ENCODE data around the gene ALAS1.
A peak's percentile ranks its signal among the peaks of the same experiment; 100 is the strongest.

Gene ALAS1

DNA sequence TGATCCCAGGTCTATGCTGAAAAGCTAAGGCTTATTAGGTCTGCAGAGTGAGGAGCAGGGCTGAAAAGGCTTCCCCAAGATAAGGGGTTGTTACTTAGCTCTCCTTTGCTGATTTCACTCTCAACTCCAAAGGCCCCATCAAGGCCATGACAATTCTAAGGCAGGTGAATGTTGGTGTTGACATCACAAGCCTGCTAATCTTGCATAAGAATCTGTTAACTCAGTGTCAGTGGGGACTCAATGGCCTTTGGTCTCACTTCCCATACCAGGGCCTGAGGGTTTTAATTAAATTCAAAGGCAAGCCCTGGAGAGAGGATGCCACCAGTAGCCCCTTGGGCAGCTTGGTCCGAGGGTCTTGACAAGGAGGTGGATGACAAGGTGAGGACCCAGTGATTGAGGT is 9.4 kb upstream of the ALAS1 start:
- Histone ChIP-seq H3K9ac (ENCODE audit: low read length in 2 of 2) (no peak overlapping the region), H3K27ac (ENCODE audit: low read length) (no peak overlapping the region), H3K27me3 (ENCODE audit: control insufficient read depth in 1 of 2, insufficient read depth in 2 of 2, low read length in 2 of 2) (no peaks in the 10 kb centered on the region), H3K4me3 (ENCODE audit: low read length in 2 of 2) (no peak overlapping the region), H3K36me3 (ENCODE audit: control insufficient read depth in 2 of 2, insufficient read depth in 2 of 2, low read length in 2 of 2) (no peaks in the 10 kb centered on the region), H3K4me1 (ENCODE audit: control insufficient read depth, insufficient read depth, low read length) (peaks cover 26% of the 10 kb centered on the region), H3K9me3 (ENCODE audit: control insufficient read depth in 2 of 2, low read length in 2 of 2) (no peaks in the 10 kb centered on the region)

- Histone ChIP-seq H3K36me3 (ENCODE audit: control insufficient read depth in 2 of 2, insufficient read depth in 2 of 2, low read length in 2 of 2) (no peaks in the 10 kb centered on the region), H3K27ac (ENCODE audit: low read length) (no peak overlapping the region), H3K4me1 (ENCODE audit: control insufficient read depth, insufficient read depth, low read length) (peaks cover 36% of the 10 kb centered on the region), H3K4me3 (ENCODE audit: low read length in 2 of 2) (no peak overlapping the region), H3K9me3 (ENCODE audit: control insufficient read depth in 2 of 2, low read length in 2 of 2) (no peaks in the 10 kb centered on the region), H3K9ac (ENCODE audit: low read length in 2 of 2) (no peak overlapping the region), H3K27me3 (ENCODE audit: control insufficient read depth in 1 of 2, insufficient read depth in 2 of 2, low read length in 2 of 2) (no peaks in the 10 kb centered on the region)
Measured at GRCh38 chr3:52190294-52191074, 7.5 kb upstream of the ALAS1 start.

DNA sequence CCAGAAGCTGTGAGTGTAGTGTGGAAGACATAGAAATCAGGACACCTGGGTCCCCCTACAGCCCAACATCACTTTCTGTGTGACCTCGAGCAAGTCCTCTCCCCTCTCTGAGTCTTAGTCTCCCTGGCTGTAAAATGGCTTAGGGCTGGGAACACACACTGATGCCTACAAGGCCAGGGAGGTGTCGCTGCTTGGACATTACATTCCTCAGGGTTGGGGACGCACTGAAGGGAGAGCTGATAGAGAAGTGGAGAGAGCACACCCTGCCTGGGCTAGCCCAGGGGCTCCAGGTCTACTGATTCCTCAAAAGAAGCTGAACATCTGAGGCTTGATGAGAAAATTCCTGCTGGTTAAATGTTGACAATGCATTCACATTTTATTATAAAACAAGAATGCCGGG is 6.3 kb upstream of the ALAS1 start:
- Histone ChIP-seq H3K36me3 (ENCODE audit: control insufficient read depth in 2 of 2, insufficient read depth in 2 of 2, low read length in 2 of 2) (no peaks in the 10 kb centered on the region), H3K27ac (ENCODE audit: low read length) (no peak overlapping the region), H3K4me3 (ENCODE audit: low read length in 2 of 2) (no peak overlapping the region), H3K9me3 (ENCODE audit: control insufficient read depth in 2 of 2, low read length in 2 of 2) (no peaks in the 10 kb centered on the region), H3K27me3 (ENCODE audit: control insufficient read depth in 1 of 2, insufficient read depth in 2 of 2, low read length in 2 of 2) (no peaks in the 10 kb centered on the region), H3K4me1 (ENCODE audit: control insufficient read depth, insufficient read depth, low read length) (peaks cover 44% of the 10 kb centered on the region), H3K9ac (ENCODE audit: low read length in 2 of 2) (no peak overlapping the region)

GRCh38 chr3:52193065-52193464 is 4.9 kb upstream of the ALAS1 start:
- peaks cover 56% of the 10 kb centered on the region for H3K4me1 ChIP-seq (ENCODE audit: control insufficient read depth, insufficient read depth, low read length)
- no peak overlapping the region for H3K9ac ChIP-seq (ENCODE audit: low read length in 2 of 2)
- H3K27me3 ChIP-seq (ENCODE audit: control insufficient read depth in 1 of 2, insufficient read depth in 2 of 2, low read length in 2 of 2): no peaks in the 10 kb centered on the region
- no peak overlapping the region for H3K4me3 ChIP-seq (ENCODE audit: low read length in 2 of 2)
- no peaks in the 10 kb centered on the region for H3K9me3 ChIP-seq (ENCODE audit: control insufficient read depth in 2 of 2, low read length in 2 of 2)
- no peak overlapping the region for H3K27ac ChIP-seq (ENCODE audit: low read length)
- no peaks in the 10 kb centered on the region for H3K36me3 ChIP-seq (ENCODE audit: control insufficient read depth in 2 of 2, insufficient read depth in 2 of 2, low read length in 2 of 2)

- H3K4me1 ChIP-seq (ENCODE audit: control insufficient read depth, insufficient read depth, low read length): peaks cover 65% of the 10 kb centered on the region
- no peak overlapping the region for H3K27ac ChIP-seq (ENCODE audit: low read length)
- H3K9me3 ChIP-seq (ENCODE audit: control insufficient read depth in 2 of 2, low read length in 2 of 2): no peaks in the 10 kb centered on the region
Measured at GRCh38 chr3:52194485-52195290, 3.3 kb upstream of the ALAS1 start.

GRCh38 chr3:52195291-52195597 is 2.7 kb upstream of the ALAS1 start:
- Histone ChIP-seq H3K27me3 (ENCODE audit: control insufficient read depth in 1 of 2, insufficient read depth in 2 of 2, low read length in 2 of 2) (no peaks in the 10 kb centered on the region), H3K9me3 (ENCODE audit: control insufficient read depth in 2 of 2, low read length in 2 of 2) (no peaks in the 10 kb centered on the region), H3K4me3 (ENCODE audit: low read length in 2 of 2) (no peak overlapping the region), H3K27ac (ENCODE audit: low read length) (no peak overlapping the region), H3K4me1 (ENCODE audit: control insufficient read depth, insufficient read depth, low read length) (peaks cover 59% of the 10 kb centered on the region), H3K36me3 (ENCODE audit: control insufficient read depth in 2 of 2, insufficient read depth in 2 of 2, low read length in 2 of 2) (no peaks in the 10 kb centered on the region), H3K9ac (ENCODE audit: low read length in 2 of 2) (no peak overlapping the region)

More at GRCh38 chr3:52194485-52195290, 3.3 kb upstream of the ALAS1 start:
- Histone ChIP-seq H3K36me3 (ENCODE audit: control insufficient read depth in 2 of 2, insufficient read depth in 2 of 2, low read length in 2 of 2) (no peaks in the 10 kb centered on the region), H3K27me3 (ENCODE audit: control insufficient read depth in 1 of 2, insufficient read depth in 2 of 2, low read length in 2 of 2) (no peaks in the 10 kb centered on the region), H3K4me3 (ENCODE audit: low read length in 2 of 2) (no peak overlapping the region), H3K9ac (ENCODE audit: low read length in 2 of 2) (no peak overlapping the region)

GRCh38 chr3:52195823-52196331 is 2.1 kb upstream of the ALAS1 start:
- H3K4me3 ChIP-seq (ENCODE audit: low read length in 2 of 2): no peak overlapping the region
- H3K9ac ChIP-seq (ENCODE audit: low read length in 2 of 2): no peak overlapping the region
- no peaks in the 10 kb centered on the region for H3K9me3 ChIP-seq (ENCODE audit: control insufficient read depth in 2 of 2, low read length in 2 of 2)
- peak overlapping the region; percentile 11 for H3K27ac ChIP-seq (ENCODE audit: low read length)
- no peaks in the 10 kb centered on the region for H3K27me3 ChIP-seq (ENCODE audit: control insufficient read depth in 1 of 2, insufficient read depth in 2 of 2, low read length in 2 of 2)
- H3K36me3 ChIP-seq (ENCODE audit: control insufficient read depth in 2 of 2, insufficient read depth in 2 of 2, low read length in 2 of 2): no peaks in the 10 kb centered on the region
- peaks cover 53% of the 10 kb centered on the region for H3K4me1 ChIP-seq (ENCODE audit: control insufficient read depth, insufficient read depth, low read length)

DNA sequence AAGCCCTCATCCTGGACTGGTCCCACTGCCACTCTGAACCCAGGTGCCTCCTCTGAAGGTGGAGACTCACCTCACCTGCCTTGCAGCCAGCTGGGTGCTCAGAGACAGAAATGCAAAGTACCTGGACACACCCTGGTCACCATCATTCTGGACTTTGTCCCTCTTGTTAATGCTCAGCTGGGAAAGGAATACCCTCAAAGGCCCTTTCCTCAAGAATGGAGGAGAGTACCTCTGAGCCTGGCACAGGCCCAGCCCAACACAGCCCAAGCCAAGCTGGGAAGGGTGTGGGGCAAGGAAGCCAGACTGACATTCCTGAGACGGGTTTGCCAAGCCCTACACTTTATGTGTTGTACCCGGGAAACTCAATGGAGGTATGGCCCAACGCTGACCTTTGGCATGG is 983 bp upstream of the ALAS1 start:
- no peaks in the 10 kb centered on the region for H3K9me3 ChIP-seq (ENCODE audit: control insufficient read depth in 2 of 2, low read length in 2 of 2)
- peaks cover 4 to 6% of the 10 kb centered on the region in 2 donors for H3K36me3 ChIP-seq (ENCODE audit: control insufficient read depth in 2 of 2, insufficient read depth in 2 of 2, low read length in 2 of 2)
- peaks cover 50% of the 10 kb centered on the region for H3K4me1 ChIP-seq (ENCODE audit: control insufficient read depth, insufficient read depth, low read length)
- H3K27me3 ChIP-seq (ENCODE audit: control insufficient read depth in 1 of 2, insufficient read depth in 2 of 2, low read length in 2 of 2): no peaks in the 10 kb centered on the region
- H3K9ac ChIP-seq (ENCODE audit: low read length in 2 of 2): peak overlapping the region in 1 of 2 donors; percentile 12
- peak overlapping the region; percentile 11 for H3K27ac ChIP-seq (ENCODE audit: low read length)
- peak overlapping the region in 1 of 2 donors; percentile 91 for H3K4me3 ChIP-seq (ENCODE audit: low read length in 2 of 2)

DNA sequence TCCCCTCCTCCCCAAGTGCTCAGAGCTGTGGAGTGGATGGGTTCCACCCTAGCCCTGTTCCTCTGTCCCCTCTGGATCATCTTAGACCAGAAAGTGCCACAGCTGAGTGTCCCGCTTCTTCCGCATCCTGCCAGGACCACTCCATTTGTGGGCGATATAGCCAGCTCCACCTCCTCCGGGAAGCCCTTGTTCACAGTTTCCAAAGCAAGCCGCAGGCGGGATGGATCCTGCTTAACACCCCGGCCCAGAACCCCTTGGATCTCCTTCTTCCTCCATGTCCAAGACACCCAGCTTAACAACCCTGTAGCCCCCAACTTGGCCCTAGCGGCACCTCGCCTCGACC is 490 bp upstream of the ALAS1 start:
- no peaks in the 10 kb centered on the region for H3K27me3 ChIP-seq (ENCODE audit: control insufficient read depth in 1 of 2, insufficient read depth in 2 of 2, low read length in 2 of 2)
- peaks cover 8 to 9% of the 10 kb centered on the region in 2 donors for H3K36me3 ChIP-seq (ENCODE audit: control insufficient read depth in 2 of 2, insufficient read depth in 2 of 2, low read length in 2 of 2)
- peaks cover 50% of the 10 kb centered on the region for H3K4me1 ChIP-seq (ENCODE audit: control insufficient read depth, insufficient read depth, low read length)
- no peaks in the 10 kb centered on the region for H3K9me3 ChIP-seq (ENCODE audit: control insufficient read depth in 2 of 2, low read length in 2 of 2)
- peak overlapping the region; percentile 83 to 91 for H3K4me3 ChIP-seq (ENCODE audit: low read length in 2 of 2)
- peak overlapping the region; percentile 49 for H3K27ac ChIP-seq (ENCODE audit: low read length)
- peak overlapping the region; percentile 12 to 64 for H3K9ac ChIP-seq (ENCODE audit: low read length in 2 of 2)

GRCh38 chr3:52198643-52199608 is 966 bp downstream of the ALAS1 start:
- H3K36me3 ChIP-seq (ENCODE audit: control insufficient read depth in 2 of 2, insufficient read depth in 2 of 2, low read length in 2 of 2): peaks cover 18 to 21% of the 10 kb centered on the region in 2 donors
- peak overlapping the region; percentile 49 for H3K27ac ChIP-seq (ENCODE audit: low read length)
- peak overlapping the region; percentile 85 for H3K9ac ChIP-seq (ENCODE audit: low read length in 2 of 2)
- peaks cover 39% of the 10 kb centered on the region for H3K4me1 ChIP-seq (ENCODE audit: control insufficient read depth, insufficient read depth, low read length)
- H3K4me3 ChIP-seq (ENCODE audit: low read length in 2 of 2): peak overlapping the region; percentile 83 to 91
- H3K27me3 ChIP-seq (ENCODE audit: control insufficient read depth in 1 of 2, insufficient read depth in 2 of 2, low read length in 2 of 2): no peaks in the 10 kb centered on the region
- no peaks in the 10 kb centered on the region for H3K9me3 ChIP-seq (ENCODE audit: control insufficient read depth in 2 of 2, low read length in 2 of 2)
